Body of pancreas (tissue), 4 donors: Measurements from ENCODE around the gene CDKL5.

Experiments
- CTCF ChIP-seq, 7 experiments: fragments of 450-650 bp in 4 of 7; fragments of 200-600 bp in 3 of 7; sonication (generic) in 3 of 7; IDR thresholded peaks; one replicate each; pipeline ENCODE4 v1.5.1; 2016 to 2019; ENCODE audit warnings: antibody characterized with exemption in 7 of 7
- POLR2A ChIP-seq, 3 donors: fragments of 450-650 bp; IDR thresholded peaks; one replicate each; pipeline ENCODE4 v1.6.1; 2016; ENCODE audit warnings: antibody characterized with exemption in 3 of 3, mild to moderate bottlenecking in 2 of 3

GRCh38 chrX:18422325-18422724 is 3.1 kb upstream of the CDKL5 start:
- no peak for TF ChIP-seq POLR2A (IDR thresholded peaks at IDR 0.05)
- TF ChIP-seq CTCF (IDR thresholded peaks at IDR 0.05): no peak
